GM12865 (cell line): ENCODE data around the gene PNLIPRP1.

Experiments
- DNase-seq: peaks from one replicate; pipeline ENCODE4 v3.0.0; 2010; ENCODE audit warnings: low read depth
- H3K4me3 ChIP-seq: 2 replicates; pipeline ENCODE4 v1.5.1; 2011; ENCODE audit warnings: mild to moderate bottlenecking, low read depth, low read length, control low read depth
- TF ChIP-seq, protein P1 (sequence below): IDR thresholded peaks from 2 replicates; pipeline ENCODE4 v1.5.1; 2011; ENCODE audit warnings: low read length, control low read depth, low read depth, inconsistent platforms; ENCODE audit not compliant: insufficient read depth; ENCODE audit errors: missing control alignments

PNLIPRP1 gene

DNA sequence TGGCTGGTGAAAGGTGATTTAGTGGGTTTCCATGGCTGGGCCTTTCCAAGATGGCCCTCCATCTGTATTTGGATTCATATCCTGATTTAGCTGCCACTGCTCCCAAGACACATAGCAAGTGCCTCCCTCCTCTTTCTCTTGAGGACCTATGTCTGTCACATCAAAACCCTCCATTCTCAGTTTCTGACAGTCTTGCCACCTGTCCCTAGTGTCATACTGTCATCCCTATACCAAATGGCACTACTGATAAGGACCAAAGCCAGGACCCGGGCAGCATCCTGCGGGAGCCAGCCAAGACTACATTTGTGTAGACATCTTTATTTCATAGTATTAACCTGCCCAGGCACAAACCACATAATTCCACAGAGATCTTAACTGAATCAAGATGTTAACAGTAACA is 64.8 kb downstream of the PNLIPRP1 start:
- TF ChIP-seq, protein P1, sequence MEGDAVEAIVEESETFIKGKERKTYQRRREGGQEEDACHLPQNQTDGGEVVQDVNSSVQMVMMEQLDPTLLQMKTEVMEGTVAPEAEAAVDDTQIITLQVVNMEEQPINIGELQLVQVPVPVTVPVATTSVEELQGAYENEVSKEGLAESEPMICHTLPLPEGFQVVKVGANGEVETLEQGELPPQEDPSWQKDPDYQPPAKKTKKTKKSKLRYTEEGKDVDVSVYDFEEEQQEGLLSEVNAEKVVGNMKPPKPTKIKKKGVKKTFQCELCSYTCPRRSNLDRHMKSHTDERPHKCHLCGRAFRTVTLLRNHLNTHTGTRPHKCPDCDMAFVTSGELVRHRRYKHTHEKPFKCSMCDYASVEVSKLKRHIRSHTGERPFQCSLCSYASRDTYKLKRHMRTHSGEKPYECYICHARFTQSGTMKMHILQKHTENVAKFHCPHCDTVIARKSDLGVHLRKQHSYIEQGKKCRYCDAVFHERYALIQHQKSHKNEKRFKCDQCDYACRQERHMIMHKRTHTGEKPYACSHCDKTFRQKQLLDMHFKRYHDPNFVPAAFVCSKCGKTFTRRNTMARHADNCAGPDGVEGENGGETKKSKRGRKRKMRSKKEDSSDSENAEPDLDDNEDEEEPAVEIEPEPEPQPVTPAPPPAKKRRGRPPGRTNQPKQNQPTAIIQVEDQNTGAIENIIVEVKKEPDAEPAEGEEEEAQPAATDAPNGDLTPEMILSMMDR = no peak
- H3K4me3 ChIP-seq = no peak overlapping the region
- DNase-seq = no peak

DNA sequence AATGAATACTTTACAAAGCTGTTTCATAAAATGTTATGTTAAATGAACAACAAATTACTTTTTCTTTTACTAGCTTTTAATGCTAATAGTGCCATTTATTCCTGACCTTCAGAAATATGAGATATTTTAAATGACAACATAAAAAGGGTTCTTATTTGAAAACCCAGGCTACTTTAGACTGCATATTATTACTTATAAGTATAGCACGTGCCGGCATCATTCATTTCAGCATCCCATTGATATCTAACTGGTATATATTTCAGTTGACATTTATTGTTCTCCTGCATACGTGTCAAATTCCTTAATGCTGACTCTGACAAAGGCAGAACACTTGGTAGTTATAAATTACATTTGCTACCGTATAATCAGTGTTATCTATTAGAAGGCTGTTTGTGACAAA is 65.3 kb downstream of the PNLIPRP1 start:
- H3K4me3 ChIP-seq = no peak overlapping the region
- TF ChIP-seq, protein P1 = no peak
- no peak for DNase-seq

DNA sequence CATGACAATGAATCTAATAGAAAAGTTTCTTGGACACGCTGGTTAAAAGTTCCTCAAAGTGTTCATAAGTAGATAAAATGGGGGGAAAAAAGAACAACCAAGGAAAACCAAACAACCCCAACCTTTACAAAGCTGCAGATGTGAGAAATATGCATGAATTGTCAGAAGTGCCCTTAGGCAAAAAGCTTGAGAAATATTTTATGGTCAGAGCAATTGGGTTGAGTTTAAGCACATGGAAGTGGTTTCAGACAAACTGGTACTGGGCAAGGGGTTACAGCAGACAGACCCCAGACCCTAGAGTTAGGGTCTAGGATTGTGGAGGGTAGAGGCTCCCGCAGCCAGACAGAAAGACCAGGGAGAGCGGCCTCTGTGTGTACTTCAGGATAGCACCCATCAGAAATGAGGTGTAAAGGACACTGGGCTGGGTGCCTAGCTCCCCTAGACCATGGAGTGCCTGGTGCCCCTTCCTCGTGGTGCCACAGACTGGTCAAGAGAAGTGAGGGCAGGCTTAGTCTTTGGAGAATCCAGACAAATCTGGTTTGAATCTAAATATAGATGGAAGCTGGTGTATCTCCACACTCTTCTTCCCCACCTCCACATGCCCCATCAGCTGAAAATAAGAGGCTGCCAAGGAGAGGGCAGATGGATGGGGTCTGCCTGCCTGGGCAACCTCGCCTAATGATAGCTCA is 67.2 kb downstream of the PNLIPRP1 start:
- DNase-seq = no peak
- H3K4me3 ChIP-seq = no peak overlapping the region
- TF ChIP-seq, protein P1 = no peak
